Activated CD4-positive, CD25-positive, alpha-beta regulatory T cell (primary cell): ENCODE data around the gene RHBDL1.

ENCODE experiments used
- DNase-seq, 4 experiments: peaks; one replicate each; lab custom pipeline; 2025; lab: John Stamatoyannopoulos, UW

Gene RHBDL1

GRCh38 chr16:672851-673250 is 2.6 kb upstream of the RHBDL1 start:
- no peak for DNase-seq

- DNase-seq, result no peak
Observed at GRCh38 chr16:673399-673991, 2.0 kb upstream of the RHBDL1 start.

- DNase-seq, result no peak
Observed at GRCh38 chr16:674214-674881, 1.1 kb upstream of the RHBDL1 start.

- DNase-seq, result no peak
Observed at GRCh38 chr16:675884-676564, 553 bp downstream of the RHBDL1 start.

GRCh38 chr16:676565-676902 is 1.1 kb downstream of the RHBDL1 start:
- DNase-seq, result no peak

GRCh38 chr16:676913-677312 is 1.4 kb downstream of the RHBDL1 start:
- no peak for DNase-seq

GRCh38 chr16:677316-678190 is 2.1 kb downstream of the RHBDL1 start:
- DNase-seq, result no peak

GRCh38 chr16:678209-678857 is 2.9 kb downstream of the RHBDL1 start:
- DNase-seq, result no peak

- no peak for DNase-seq
Observed at GRCh38 chr16:678858-679813, 3.7 kb downstream of the RHBDL1 start.

- peak; percentile 89 to 95 (median 94) for DNase-seq
Observed at GRCh38 chr16:679814-680624, 4.5 kb downstream of the RHBDL1 start, which contains the start of gene STUB1. TSS of gene STUB1 (plus strand) at chr16:680410. CDS start at chr16:680526, 116 bp downstream.

- no peak for DNase-seq
Observed at GRCh38 chr16:680625-680945, 5.1 kb downstream of the RHBDL1 start.

- DNase-seq, result no peak
Observed at GRCh38 chr16:680967-681745, 5.7 kb downstream of the RHBDL1 start.

GRCh38 chr16:681746-682427 is 6.4 kb downstream of the RHBDL1 start:
- no peak for DNase-seq

GRCh38 chr16:682493-683395 is 7.3 kb downstream of the RHBDL1 start:
- no peak for DNase-seq

- no peak for DNase-seq
Observed at GRCh38 chr16:683396-684070, 8.1 kb downstream of the RHBDL1 start.

GRCh38 chr16:684071-684794 is 8.8 kb downstream of the RHBDL1 start, which contains the start of gene JMJD8:
TSS of gene JMJD8 (minus strand) at chr16:684334. CDS start at chr16:684319, 15 bp downstream.
- DNase-seq, result peak; percentile 89 to 95 (median 94)
